Stimulated activated CD8-positive, alpha-beta memory T cell treated with anti-CD3 and anti-CD28 coated beads, Interleukin-4, amount 100 ng/mL, for 24 hours (primary cell): ENCODE results near the gene PHACTR3.

Experiments
- DNase-seq: peaks from one replicate; pipeline ENCODE4 v3.0.0-alpha.2; 2020; ENCODE audit warnings: low read depth

Gene PHACTR3

GRCh38 chr20:59574308-59574707, 30.0 kb upstream of the PHACTR3 start:
- no peak for DNase-seq

- DNase-seq, result no peak
These were observed 29.1 kb upstream of the PHACTR3 start for GRCh38 chr20:59575216-59575615.

GRCh38 chr20:59575653-59576052, 28.7 kb upstream of the PHACTR3 start:
- DNase-seq, result no peak

GRCh38 chr20:59576216-59576953, 28.0 kb upstream of the PHACTR3 start:
- DNase-seq, result no peak

- no peak for DNase-seq
These were observed 27.1 kb upstream of the PHACTR3 start for GRCh38 chr20:59577037-59577808.

GRCh38 chr20:59577809-59578435, 26.4 kb upstream of the PHACTR3 start:
- DNase-seq, result no peak

- DNase-seq, result no peak
These were observed 25.6 kb upstream of the PHACTR3 start for GRCh38 chr20:59578436-59579403.

- no peak for DNase-seq
These were observed 24.8 kb upstream of the PHACTR3 start for GRCh38 chr20:59579404-59580145.

GRCh38 chr20:59580146-59580946, 24.0 kb upstream of the PHACTR3 start:
- no peak for DNase-seq

GRCh38 chr20:59580991-59581401, 23.3 kb upstream of the PHACTR3 start:
- DNase-seq, result no peak

- no peak for DNase-seq
These were observed 22.2 kb upstream of the PHACTR3 start for GRCh38 chr20:59581993-59582679.

GRCh38 chr20:59583428-59584277, 20.7 kb upstream of the PHACTR3 start:
- no peak for DNase-seq

GRCh38 chr20:59584278-59584925, 19.9 kb upstream of the PHACTR3 start:
- no peak for DNase-seq

- DNase-seq, result no peak
These were observed 18.5 kb upstream of the PHACTR3 start for GRCh38 chr20:59585714-59586409.

GRCh38 chr20:59586613-59587012, 17.7 kb upstream of the PHACTR3 start:
- no peak for DNase-seq

GRCh38 chr20:59587570-59587969, 16.8 kb upstream of the PHACTR3 start:
- no peak for DNase-seq

- DNase-seq, result no peak
These were observed 16.0 kb upstream of the PHACTR3 start for GRCh38 chr20:59588236-59588855.
